ENCODE data around the gene NDRG4.
"Not testable (repeated sequence)": the region's sequence is repeated elsewhere in the genome, so short reads cannot be mapped to it uniquely, and the experiment has no call there.

NDRG4 gene

GRCh38 chr16:58465817-58466216, 34.1 kb upstream of the NDRG4 start:
- DNase-seq: no peak

DNA sequence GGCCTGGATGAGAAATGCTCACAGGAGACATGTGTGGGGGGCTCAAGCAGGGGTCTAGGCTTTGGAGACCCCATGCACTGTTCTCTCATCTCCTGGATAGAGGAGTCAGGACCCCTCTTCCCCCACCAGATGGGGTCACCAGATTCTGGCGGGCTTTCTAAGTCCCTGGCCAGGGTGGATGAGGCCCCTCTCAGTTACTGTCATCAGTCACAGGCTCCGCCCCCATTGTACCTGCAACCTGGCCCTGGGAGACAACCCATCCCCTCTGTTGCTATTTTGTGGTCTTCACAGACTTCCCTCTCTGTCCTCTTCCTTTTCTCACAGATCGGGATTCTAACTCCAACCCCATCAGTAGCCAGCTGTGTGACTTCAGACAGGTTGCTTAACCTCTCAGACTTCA, 33.5 kb upstream of the NDRG4 start:
- no peak for DNase-seq

DNA sequence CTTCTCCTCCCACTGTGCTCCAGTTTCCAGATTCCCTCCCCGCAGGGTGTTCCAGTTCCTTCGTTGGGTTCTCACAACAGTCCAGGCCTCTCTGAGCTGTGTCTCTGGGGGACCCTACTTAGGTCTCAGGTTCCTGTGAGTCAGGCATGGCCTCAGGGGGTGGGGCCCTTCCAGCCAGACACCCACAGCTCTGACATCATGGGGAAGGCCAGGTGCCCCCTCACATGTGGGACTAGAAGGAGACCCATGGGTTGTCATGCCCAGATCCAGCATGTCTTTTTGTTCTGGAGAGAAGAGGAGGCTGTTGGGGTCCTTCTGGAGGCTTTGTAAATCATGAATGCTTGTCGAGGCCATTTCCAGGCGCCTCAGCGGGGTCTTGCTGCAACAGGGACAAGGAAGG, 32.0 kb upstream of the NDRG4 start:
- no peak for DNase-seq

GRCh38 chr16:58471209-58471975, 28.6 kb upstream of the NDRG4 start:
- DNase-seq: no peak

- no peak for DNase-seq
Observed at GRCh38 chr16:58472266-58472665, 27.7 kb upstream of the NDRG4 start.

- no peak for DNase-seq
Observed at GRCh38 chr16:58472827-58473226, 27.1 kb upstream of the NDRG4 start.

DNA sequence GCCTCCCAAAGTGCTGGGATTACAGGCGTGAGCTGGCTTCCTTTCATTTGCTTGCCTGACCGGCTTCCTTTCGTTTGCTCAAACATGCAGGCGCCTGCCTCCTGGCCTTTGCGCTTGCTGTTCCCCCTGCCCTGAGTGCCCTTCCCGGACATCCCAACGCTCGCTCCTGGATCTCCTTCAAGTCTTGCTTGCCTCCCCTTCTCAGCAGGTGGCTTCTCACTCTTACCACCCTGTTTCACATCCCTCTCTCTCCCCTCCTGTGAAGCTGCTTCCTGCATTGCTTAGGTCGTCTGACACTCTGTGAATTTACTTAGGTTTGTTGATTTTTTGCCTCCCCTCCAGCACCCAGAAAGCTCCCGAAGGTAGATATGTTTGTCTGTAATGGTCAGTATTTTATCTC, 25.6 kb upstream of the NDRG4 start:
- DNase-seq: no peak

- DNase-seq: no peak
Observed at GRCh38 chr16:58475091-58475619, 24.8 kb upstream of the NDRG4 start.

DNA sequence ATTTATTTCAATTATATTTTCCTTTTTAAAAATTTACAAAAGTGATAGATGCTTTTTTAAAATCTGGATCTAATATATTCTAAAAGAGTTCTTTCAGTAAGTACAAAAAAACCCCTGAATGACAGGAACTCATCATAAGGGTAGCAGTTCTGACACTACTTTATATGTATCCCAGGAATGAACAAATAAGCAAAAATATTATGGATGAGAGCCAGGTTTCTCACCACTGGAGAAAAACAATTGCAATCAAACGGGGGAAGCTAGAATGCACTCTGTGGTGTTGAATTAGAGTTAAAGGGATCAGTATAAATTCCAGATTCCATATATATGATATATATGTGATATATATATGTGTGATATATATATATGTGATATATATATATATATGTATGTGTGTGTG, 23.2 kb upstream of the NDRG4 start:
- no peak for DNase-seq

DNA sequence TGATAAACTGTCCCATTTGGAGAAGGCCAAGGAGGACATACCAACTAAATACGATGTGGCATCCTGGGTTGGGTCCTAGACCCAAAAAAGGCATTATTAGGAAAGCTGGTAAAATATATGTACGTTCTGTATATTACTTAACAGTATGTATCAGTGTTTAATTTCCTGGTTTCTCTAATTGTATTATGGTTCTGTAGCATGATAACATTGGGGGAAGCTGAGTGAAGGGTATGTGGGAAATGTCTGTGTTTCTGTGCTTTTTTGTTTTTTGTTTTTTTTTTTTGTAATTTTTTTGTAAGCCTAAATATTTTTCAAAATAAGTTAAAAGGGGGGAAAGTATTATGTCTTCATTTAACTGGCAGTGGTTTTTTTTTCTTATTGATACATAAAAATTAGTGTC, 21.5 kb upstream of the NDRG4 start:
- DNase-seq: no peak

DNA sequence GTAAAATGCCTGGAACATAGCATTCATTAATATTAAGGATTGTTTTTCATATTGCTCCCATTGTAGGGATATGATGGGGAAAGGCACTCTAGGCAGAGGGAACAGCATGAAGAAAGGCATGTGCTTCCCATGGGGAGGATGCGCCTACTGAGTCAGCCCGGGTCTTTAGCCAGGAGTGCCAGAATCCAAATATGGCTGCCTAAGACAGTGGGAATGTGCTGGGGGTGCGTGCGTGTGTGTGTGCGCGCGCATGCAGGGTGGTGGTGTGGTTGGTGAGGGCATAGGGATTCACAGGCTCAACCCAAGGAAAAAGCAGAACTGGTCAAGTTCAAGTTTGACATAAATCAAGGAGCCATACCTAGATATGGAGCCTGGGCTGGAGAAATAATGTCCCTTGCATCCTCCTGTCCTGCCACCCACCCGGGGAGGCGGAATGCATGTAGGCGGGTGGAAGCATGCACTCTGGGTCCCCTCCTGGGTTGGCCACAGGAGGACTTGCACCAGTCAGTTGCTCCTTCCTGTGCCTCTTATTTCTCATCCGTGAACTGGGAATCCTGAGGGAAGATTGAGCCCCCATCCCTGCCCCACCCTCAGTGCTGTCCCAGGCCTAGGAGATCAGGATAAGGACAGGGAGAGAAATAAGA, 18.6 kb upstream of the NDRG4 start:
- DNase-seq: no peak

GRCh38 chr16:58481931-58482330, 18.0 kb upstream of the NDRG4 start:
- DNase-seq: no peak

DNA sequence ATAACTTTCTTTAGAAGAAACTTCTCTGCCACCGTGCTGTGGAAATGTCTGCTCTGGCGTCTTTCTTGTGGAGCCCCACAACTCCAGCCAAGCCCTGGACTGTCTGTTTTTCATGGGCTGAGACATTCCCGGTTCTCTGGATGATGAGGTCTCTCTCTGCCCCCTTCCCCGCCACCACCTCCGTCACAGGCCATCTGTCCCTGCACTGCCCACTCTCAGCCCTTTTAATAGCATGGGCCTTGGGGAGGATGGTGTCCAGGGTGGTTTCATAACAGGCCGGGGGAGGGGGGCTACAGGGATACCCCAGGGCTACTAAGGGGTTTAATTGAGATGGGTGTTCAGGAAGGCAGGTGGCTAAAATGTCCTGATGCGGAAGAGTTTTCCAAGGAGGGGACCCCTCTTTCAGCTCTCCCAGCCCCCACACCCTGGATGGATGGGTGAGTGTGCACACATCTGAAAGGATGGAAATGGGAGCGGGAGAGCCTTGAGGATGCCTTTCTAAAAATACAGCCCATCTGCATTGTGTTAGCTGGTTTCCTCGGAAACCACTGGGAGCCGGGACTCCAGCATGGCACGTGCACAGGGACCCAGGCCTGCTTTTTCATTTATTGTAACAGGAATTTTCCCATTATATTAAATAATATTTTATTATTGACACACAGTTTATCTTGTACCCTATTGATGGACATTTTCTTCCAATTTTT, 14.6 kb upstream of the NDRG4 start:
- no peak for DNase-seq

DNA sequence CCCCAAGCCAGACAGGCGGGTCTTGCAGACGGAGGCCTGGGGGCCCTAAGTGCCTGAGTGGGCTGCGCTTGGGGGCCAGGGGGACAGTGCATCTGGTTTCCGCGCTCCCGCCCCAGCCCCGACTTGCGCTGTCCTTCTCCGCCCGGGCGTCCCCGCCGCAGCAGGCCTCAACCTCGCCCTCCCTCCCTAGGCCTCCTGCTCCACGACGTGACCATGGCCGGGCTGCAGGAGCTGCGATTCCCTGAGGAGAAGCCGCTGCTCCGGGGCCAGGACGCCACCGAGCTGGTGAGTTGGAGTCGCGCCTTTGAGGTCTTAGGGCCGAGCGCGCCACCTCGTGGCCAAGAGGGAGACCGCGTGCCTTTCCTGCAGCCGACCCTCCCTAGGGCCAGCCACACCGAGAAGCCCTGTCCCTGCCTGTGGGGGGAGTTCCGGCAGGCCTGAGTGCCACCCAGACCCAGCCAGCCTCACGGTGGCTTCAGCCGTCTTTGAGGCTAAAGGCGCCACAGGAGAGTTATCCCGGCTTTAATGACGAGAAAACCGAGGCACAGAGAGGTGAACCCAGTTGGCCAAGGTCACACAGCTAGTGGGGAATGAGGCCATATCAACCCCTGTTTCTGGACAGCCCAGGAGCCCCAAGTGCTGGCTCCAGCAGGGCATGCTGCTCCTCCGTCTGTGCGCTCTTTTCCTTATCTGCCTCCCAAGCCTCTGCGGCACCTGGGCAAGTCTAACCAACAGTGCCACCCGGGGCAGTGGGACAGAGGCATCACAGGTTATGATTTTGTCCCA, 12.2 kb upstream of the NDRG4 start:
- DNase-seq: peak; percentile 69

DNA sequence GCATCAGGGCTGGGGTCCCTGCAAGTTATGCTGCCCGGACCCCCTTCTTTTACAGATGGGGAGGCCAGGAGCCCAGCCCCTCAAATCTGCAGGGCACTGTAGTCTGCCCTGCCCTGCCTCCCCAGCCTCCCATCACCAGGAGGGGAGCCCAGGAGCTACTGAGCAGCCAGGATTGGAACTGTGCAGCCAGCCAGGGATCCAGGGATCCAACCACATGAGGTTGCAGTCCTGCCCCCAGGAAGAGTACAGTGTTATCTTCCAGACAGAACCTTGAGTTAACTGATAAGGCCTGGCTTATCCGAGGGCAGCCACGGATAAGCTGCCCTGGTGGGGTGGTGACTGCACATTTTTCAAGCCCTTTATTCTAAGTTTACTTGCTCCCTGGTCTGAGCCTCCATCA, 11.4 kb upstream of the NDRG4 start:
- no peak for DNase-seq

DNA sequence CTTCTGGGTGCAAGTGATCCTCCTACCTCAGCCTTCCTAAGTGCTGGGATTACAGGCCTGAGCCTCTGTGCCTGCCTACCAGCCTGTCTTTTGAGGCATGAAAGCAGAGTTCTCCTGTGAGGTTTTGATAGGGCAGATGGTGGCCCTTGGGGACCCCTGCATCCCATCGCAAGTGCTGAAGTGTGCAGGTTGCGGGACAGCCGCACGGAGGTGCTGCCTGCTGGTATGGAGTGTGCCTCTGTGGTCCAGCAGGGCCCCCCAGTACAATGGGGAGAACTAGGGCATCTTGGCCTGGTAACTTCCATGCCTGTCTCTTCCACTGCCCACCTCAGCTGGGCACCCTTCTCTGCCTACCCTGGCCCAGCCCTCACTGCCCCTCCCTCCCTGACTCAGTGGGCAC, 9.9 kb upstream of the NDRG4 start:
- DNase-seq: no peak

DNA sequence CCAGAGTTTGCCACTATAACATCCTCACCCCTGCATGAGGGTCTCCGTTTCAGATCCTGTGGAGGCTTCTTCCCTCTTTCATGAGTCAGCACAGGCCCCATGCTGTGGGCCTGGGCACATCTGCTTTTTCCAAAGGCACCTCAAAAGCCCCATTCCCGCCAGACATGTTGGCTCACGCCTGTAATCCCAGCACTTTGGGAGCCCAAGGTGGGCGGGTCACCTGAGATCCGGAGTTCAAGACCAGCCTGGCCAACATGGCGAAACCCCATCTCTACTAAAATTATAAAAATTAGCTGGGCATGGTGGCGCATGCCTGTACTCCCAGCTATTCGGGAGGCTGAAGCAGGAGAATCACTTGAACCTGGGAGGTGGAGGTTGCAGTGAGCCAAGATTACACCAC, 9.4 kb upstream of the NDRG4 start:
- not testable (repeated sequence) for DNase-seq

DNA sequence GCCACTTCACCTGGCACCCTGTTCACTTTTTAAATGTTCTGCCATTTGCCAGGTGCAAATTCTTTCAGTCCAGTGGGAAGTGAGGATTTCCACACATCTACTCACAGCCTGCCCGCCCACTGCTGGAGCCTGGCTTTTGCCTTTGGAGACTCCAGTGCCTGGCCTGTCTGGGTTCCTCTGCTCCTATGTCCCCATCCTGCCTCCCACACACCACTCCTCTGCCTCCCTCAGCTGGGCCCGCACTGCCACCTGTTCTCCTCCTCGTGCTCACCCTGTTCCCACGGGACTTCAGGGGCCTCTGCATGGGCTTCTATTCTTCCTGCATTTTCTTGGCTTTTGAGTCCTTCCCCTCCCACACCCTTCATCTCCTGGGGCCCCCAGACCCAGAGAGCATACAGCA, 7.9 kb upstream of the NDRG4 start:
- no peak for DNase-seq

- peak; percentile 6 for DNase-seq
Observed at GRCh38 chr16:58492735-58493134, 7.2 kb upstream of the NDRG4 start.

GRCh38 chr16:58493756-58494431, 6.0 kb upstream of the NDRG4 start:
- no peak for DNase-seq

DNA sequence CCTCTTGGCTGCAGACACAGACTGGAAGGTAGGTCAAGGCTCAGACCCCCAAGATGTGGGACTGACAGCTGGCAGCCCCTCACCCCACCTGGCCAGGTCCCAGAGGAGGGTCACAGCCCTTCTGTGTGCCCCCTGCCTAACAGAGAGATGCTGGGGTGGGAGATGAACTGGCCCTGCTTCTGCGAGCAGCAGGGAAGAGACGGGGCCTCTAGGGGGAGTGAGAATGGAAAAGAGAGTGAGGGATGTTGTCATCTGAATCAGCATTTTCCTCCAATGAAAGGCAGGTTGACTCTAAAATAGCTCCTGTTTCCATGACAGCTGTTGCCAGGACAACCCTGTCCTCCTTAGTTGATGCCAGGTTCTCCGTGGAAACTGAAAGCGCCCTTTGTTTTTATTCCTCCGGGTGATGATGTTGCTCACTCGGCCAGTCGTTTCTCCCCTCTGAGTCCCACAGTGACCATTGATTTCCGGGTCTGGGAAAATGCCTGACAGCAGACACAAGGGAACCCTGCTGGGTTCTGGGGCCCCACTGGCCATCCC, 4.9 kb upstream of the NDRG4 start:
- peak; percentile 35 for DNase-seq

Data from NCI-H510A (cell line).